IMR-90 (cell line): Measurements from ENCODE around the gene ADAM12. TPM values are rescaled to one million over a fixed set of nuclear protein-coding genes. Genes with fewer than 3 reads are reported as not detected.

Source experiments
- ATAC-seq: fragments of 200-7000 bp; cut with Tn5 transposase; 2 replicates; pipeline ENCODE4 v1.9.1; 2020; ENCODE audit warnings: low read depth, mild to moderate bottlenecking, moderate library complexity
- BruUV-seq: library from RNA; stranded (reverse); fragments of 400-500 nt; replicated peaks from 2 replicates; lab custom pipeline; 2021; lab: Mats Ljungman, UMichigan
- CTCF ChIA-PET: fragments of 300-600 bp; formaldehyde crosslinking; extraction: SDS; loops from one replicate; lab custom pipeline; 2021; ENCODE audit warnings: antibody characterized with exemption; lab: Yijun Ruan, JAX
- POLR2A ChIA-PET: fragments of 300-600 bp; sonication (Branson Sonifier 250); formaldehyde crosslinking; loops from one replicate; lab custom pipeline; 2022; ENCODE audit warnings: antibody characterized with exemption; ENCODE audit not compliant: unreplicated experiment; lab: Charles Lee
- DNase-seq: peaks from one replicate; pipeline ENCODE4 v3.0.0; 2013
- H2AFZ ChIP-seq: replicated peaks from 2 replicates; pipeline ENCODE3; 2013; ENCODE audit warnings: low read length, mild to moderate bottlenecking; ENCODE audit not compliant: poor library complexity
- H2AK5ac ChIP-seq: 2 replicates; pipeline ENCODE4 v1.6.1; 2013; ENCODE audit warnings: low read depth, low read length, inconsistent platforms
- H2AK9ac ChIP-seq: replicated peaks from 2 replicates; pipeline ENCODE3; 2013; ENCODE audit warnings: mild to moderate bottlenecking, low read depth, low read length, moderate library complexity; ENCODE audit not compliant: poor library complexity
- H2BK120ac ChIP-seq: 2 replicates; pipeline ENCODE4 v1.6.1; 2013; ENCODE audit warnings: low read depth, low read length, inconsistent platforms
- H2BK15ac ChIP-seq: 3 replicates; pipeline ENCODE4 v1.6.1; 2013; ENCODE audit warnings: low read depth, low read length, inconsistent platforms
- H2BK20ac ChIP-seq: 2 replicates; pipeline ENCODE4 v1.6.1; 2013; ENCODE audit warnings: low read depth, mild to moderate bottlenecking, inconsistent platforms, low read length, moderate library complexity
- H2BK5ac ChIP-seq: 2 replicates; pipeline ENCODE4 v1.6.1; 2013; ENCODE audit warnings: mild to moderate bottlenecking, low read depth, low read length, inconsistent platforms; ENCODE audit not compliant: poor library complexity, severe bottlenecking
- H3K14ac ChIP-seq: replicated peaks from 2 replicates; pipeline ENCODE4 v1.6.1; 2013; ENCODE audit warnings: low read depth, low read length, inconsistent platforms
- H3K18ac ChIP-seq: 2 replicates; pipeline ENCODE4 v1.6.1; 2013; ENCODE audit warnings: low read depth, low read length, control low read depth
- H3K23ac ChIP-seq: 2 replicates; pipeline ENCODE4 v1.6.1; 2013; ENCODE audit warnings: low read depth, low read length, inconsistent platforms
- H3K27ac ChIP-seq: 2 replicates; pipeline ENCODE4 v1.5.1; 2013; ENCODE audit warnings: mild to moderate bottlenecking, control low read depth, low read length; ENCODE audit not compliant: insufficient read depth
- H3K27me3 ChIP-seq: 2 replicates; pipeline ENCODE4 v1.6.1; 2013; ENCODE audit warnings: low read length; ENCODE audit not compliant: control insufficient read depth, insufficient read depth
- H3K36me3 ChIP-seq: 2 replicates; pipeline ENCODE4 v1.6.1; 2013; ENCODE audit warnings: low read length, mixed read lengths; ENCODE audit not compliant: control insufficient read depth, insufficient read depth
- H3K4ac ChIP-seq: 2 replicates; pipeline ENCODE4 v1.6.1; 2013; ENCODE audit warnings: low read depth, low read length, inconsistent platforms
- H3K4me1 ChIP-seq: 2 replicates; pipeline ENCODE4 v1.6.1; 2013; ENCODE audit warnings: low read length, mixed read lengths; ENCODE audit not compliant: control insufficient read depth, insufficient read depth
- H3K4me2 ChIP-seq: 2 replicates; pipeline ENCODE4 v1.6.1; 2013; ENCODE audit warnings: low read depth, mild to moderate bottlenecking, control low read depth, low read length, moderate library complexity
- H3K4me3 ChIP-seq: 2 replicates; pipeline ENCODE4 v1.5.1; 2013; ENCODE audit warnings: low read depth, mild to moderate bottlenecking, control low read depth, low read length, moderate library complexity; ENCODE audit not compliant: insufficient read depth
- H3K56ac ChIP-seq: 2 replicates; pipeline ENCODE4 v1.6.1; 2013; ENCODE audit warnings: low read length, inconsistent platforms; ENCODE audit not compliant: insufficient read depth; ENCODE audit errors: extremely low read depth
- H3K79me1 ChIP-seq, 2 experiments: 2 replicates each; pipeline ENCODE4 v1.6.1; 2013; ENCODE audit warnings: low read length in 2 of 2, inconsistent platforms in 1 of 2, low read depth in 1 of 2
- H3K9ac ChIP-seq: 2 replicates; pipeline ENCODE4 v1.6.1; 2013; ENCODE audit warnings: low read depth, low read length, control low read depth
- H3K9me1 ChIP-seq: 2 replicates; pipeline ENCODE4 v1.6.1; 2013; ENCODE audit warnings: low read length, inconsistent platforms; ENCODE audit not compliant: insufficient read depth
- H3K9me3 ChIP-seq: 2 replicates; pipeline ENCODE4 v1.6.1; 2013; ENCODE audit warnings: low read length; ENCODE audit not compliant: control insufficient read depth, insufficient read depth
- H4K20me1 ChIP-seq: 2 replicates; pipeline ENCODE4 v1.6.1; 2013; ENCODE audit warnings: low read length, inconsistent platforms; ENCODE audit not compliant: insufficient read depth
- H4K5ac ChIP-seq: 2 replicates; pipeline ENCODE4 v1.6.1; 2013; ENCODE audit warnings: mild to moderate bottlenecking, low read depth, low read length, control low read depth
- H4K8ac ChIP-seq, 2 experiments: 2 replicates each; pipeline ENCODE4 v1.6.1; 2013; ENCODE audit warnings: low read depth in 2 of 2, low read length in 2 of 2, control low read depth in 1 of 2, inconsistent platforms in 1 of 2
- H4K91ac ChIP-seq: 2 replicates; pipeline ENCODE4 v1.6.1; 2013; ENCODE audit warnings: low read depth, low read length, inconsistent platforms; ENCODE audit not compliant: insufficient read depth
- BHLHE40 ChIP-seq: fragments of 150-350 bp; IDR thresholded peaks from 2 replicates; pipeline ENCODE4 v1.6.1; 2016; ENCODE audit warnings: mild to moderate bottlenecking, low read depth, low read length
- CEBPB ChIP-seq: IDR thresholded peaks from 2 replicates; pipeline ENCODE4 v1.6.1; 2012; ENCODE audit warnings: low read depth, low read length, improper control_type of control experiment
- CHD1 ChIP-seq: IDR thresholded peaks from 2 replicates; pipeline ENCODE4 v1.6.1; 2012; ENCODE audit warnings: low read depth, low read length, improper control_type of control experiment
- CTCF ChIP-seq: conservative IDR thresholded peaks from 2 replicates; pipeline ENCODE4 v1.5.1; 2012; ENCODE audit warnings: mild to moderate bottlenecking, low read depth, low read length, improper control_type of control experiment
- ELK1 ChIP-seq: fragments of 150-350 bp; IDR thresholded peaks from 2 replicates; pipeline ENCODE4 v1.6.1; 2016; ENCODE audit warnings: low read depth, mild to moderate bottlenecking, low read length, moderate library complexity, borderline replicate concordance
- FOS ChIP-seq: fragments of 150-350 bp; IDR thresholded peaks from 2 replicates; pipeline ENCODE4 v1.6.1; 2016; ENCODE audit warnings: low read depth, low read length
- MAFK ChIP-seq: IDR thresholded peaks from 2 replicates; pipeline ENCODE4 v1.6.1; 2012; ENCODE audit warnings: low read depth, low read length, improper control_type of control experiment
- MAZ ChIP-seq: IDR thresholded peaks from 2 replicates; pipeline ENCODE4 v1.6.1; 2012; ENCODE audit warnings: low read depth, mild to moderate bottlenecking, low read length, improper control_type of control experiment, moderate library complexity, borderline replicate concordance
- MXI1 ChIP-seq: IDR thresholded peaks from 2 replicates; pipeline ENCODE4 v1.6.1; 2012; ENCODE audit warnings: low read depth, mild to moderate bottlenecking, low read length, moderate library complexity, borderline replicate concordance
- POLR2A ChIP-seq: IDR thresholded peaks from 2 replicates; pipeline ENCODE4 v1.6.1; 2012; ENCODE audit warnings: mild to moderate bottlenecking, low read depth, low read length
- RAD21 ChIP-seq: IDR thresholded peaks from 2 replicates; pipeline ENCODE4 v1.6.1; 2012; ENCODE audit warnings: low read length, improper control_type of control experiment
- RCOR1 ChIP-seq: IDR thresholded peaks from 2 replicates; pipeline ENCODE4 v1.6.1; 2012; ENCODE audit warnings: mild to moderate bottlenecking, low read length, improper control_type of control experiment; ENCODE audit not compliant: insufficient replicate concordance
- RFX5 ChIP-seq: IDR thresholded peaks from 2 replicates; pipeline ENCODE4 v1.8.0; 2012; ENCODE audit warnings: low read depth, mild to moderate bottlenecking, low read length, moderate library complexity
- SMC3 ChIP-seq: fragments of 150-350 bp; IDR thresholded peaks from 2 replicates; pipeline ENCODE4 v1.6.1; 2016; ENCODE audit warnings: low read depth, mild to moderate bottlenecking, antibody characterized with exemption, low read length, moderate library complexity
- USF2 ChIP-seq: fragments of 150-350 bp; IDR thresholded peaks from 2 replicates; pipeline ENCODE4 v1.6.1; 2017; ENCODE audit warnings: mild to moderate bottlenecking, antibody characterized with exemption, low read length, low read depth
- WGBS, 2 experiments: methylation state at CpG; one replicate each; pipeline versions ENCODE4 v1.1.5 to v1.1.7; 2013; ENCODE audit warnings: missing lambda C conversion rate in 2 of 2; ENCODE audit not compliant: insufficient read length in 1 of 2; ENCODE audit errors: extremely low coverage in 2 of 2; 5-methylcytosine and 5-hydroxymethylcytosine counted together
- dilution Hi-C: fragments of 300-500 bp; cut with HindIII; formaldehyde crosslinking; loops from one replicate; pipeline ENCODE4 v1.14.3; 2018; ENCODE audit warnings: low sequenced_read_pairs; ENCODE audit not compliant: unreplicated experiment
- in situ Hi-C: fragments of 300-500 bp; cut with MboI; formaldehyde crosslinking; loops from 3 replicates; pipeline ENCODE4 v1.14.3; 2019; ENCODE audit warnings: low sequenced_read_pairs, inconsistent platforms, mixed read lengths
- intact Hi-C: fragments of 100-400 bp; cut with micrococcal nuclease; formaldehyde crosslinking; loops from 2 replicates; pipeline ENCODE4 v1.10.0; 2022
- polyA plus RNA-seq, 3 experiments: library from polyadenylated mRNA; depleted of rRNA; stranded (reverse); fragments of >200 nt; gene quantifications; 2 replicates each; pipeline ENCODE4 v1.2.3, GENCODE V29; 2012; ENCODE audit warnings: low replicate concordance in 1 of 3
- total RNA-seq: library from RNA; depleted of rRNA; stranded (reverse); fragments of >200 nt; gene quantifications from 2 replicates; pipeline ENCODE4 v1.2.3, GENCODE V29; 2012

ADAM12 gene
- total and polyA plus RNA-seq, 2 of the 4 experiments (the other 2 are of a cell fraction), result 9.6 to 10.2 TPM

GRCh38 chr10:126027692-126028091, 360.6 kb downstream of the ADAM12 start:
- Histone ChIP-seq H4K5ac (no peak overlapping the region), H3K4ac (no peak overlapping the region), H3K9ac (no peak overlapping the region), H4K91ac (no peak overlapping the region), H3K36me3 (peaks cover 1% of the 10 kb centered on the region; the same call in 1 of the 2 replicates), H3K27ac (no peak overlapping the region), H3K9me3 (0 out of 2 replicates have a peak, but pooled peaks cover 2% of the 10 kb centered on the region), H3K4me1 (no peaks in the 10 kb centered on the region), H4K20me1 (no peaks in the 10 kb centered on the region), H2BK15ac (no peak overlapping the region), H2BK5ac (no peak overlapping the region), H3K14ac (no peak overlapping the region), H2BK20ac (no peak overlapping the region), H3K27me3 (peaks cover 10% of the 10 kb centered on the region), H3K18ac (no peak overlapping the region), H3K56ac (no peak overlapping the region), H2AK5ac (no peak overlapping the region), H3K4me2 (no peak overlapping the region), H3K4me3 (no peak overlapping the region), H3K9me1 (no peaks in the 10 kb centered on the region), H3K23ac (no peak overlapping the region), H2AK9ac (no peak overlapping the region), H4K8ac (no peak overlapping the region), H2BK120ac (no peak overlapping the region), H3K79me1 (no peaks in the 10 kb centered on the region), H2AFZ (no peak overlapping the region)
- intact Hi-C loops, result no loop called here
- TF ChIP-seq MAZ (no peak), RFX5 (no peak), POLR2A (no peak), FOS (no peak), ELK1 (no peak), MXI1 (no peak), RCOR1 (no peak), RAD21 (no peak), BHLHE40 (no peak), SMC3 (no peak), MAFK (no peak), CTCF (no peak), USF2 (no peak), CEBPB (no peak), CHD1 (no peak)
- dilution Hi-C loops, result no loop called here
- no TSS peak for BruUV-seq
- in situ Hi-C loops, result no loop called here
- POLR2A ChIA-PET, result no interaction called here
- no peak for DNase-seq
- no CpG with 5 or more reads among the region's 1 CpG for WGBS, 2 experiments
- CTCF ChIA-PET, result no interaction called here
- no peak for ATAC-seq
